Tibial nerve (tissue), 4 donors: ENCODE results near the gene CCL24. TPM values are rescaled to one million over a fixed set of nuclear protein-coding genes. Genes with fewer than 3 reads are reported as not detected.
"Not testable (repeated sequence)": the region's sequence is repeated elsewhere in the genome, so short reads cannot be mapped to it uniquely, and the experiment has no call there.

Experiments used
- DNase-seq, 2 donors: peaks; one replicate each; pipeline ENCODE4 v3.0.0-alpha.2; 2019; ENCODE audit warnings: low spot score in 2 of 2
- H3K27ac ChIP-seq, 4 donors: fragments of 200-600 bp; sonication (generic) in 3 of 4; one replicate each; pipeline ENCODE4 v1.5.1; 2017 to 2019; ENCODE audit warnings: mild to moderate bottlenecking in 1 of 4
- H3K27me3 ChIP-seq, 2 donors: fragments of 200-600 bp; sonication (generic) in 1 of 2; one replicate each; pipeline versions ENCODE4 v1.5.1 to v1.6.0; 2017 to 2019
- H3K36me3 ChIP-seq, 3 donors: fragments of 200-600 bp; sonication (generic); one replicate each; pipeline ENCODE4 v1.5.1; 2018 to 2019
- H3K4me1 ChIP-seq, 4 donors: fragments of 200-600 bp; sonication (generic) in 3 of 4; one replicate each; pipeline ENCODE4 v1.5.1; 2017 to 2019
- H3K4me3 ChIP-seq, 4 donors: fragments of 200-600 bp; sonication (generic) in 3 of 4; one replicate each; pipeline ENCODE4 v1.5.1; 2017 to 2019; ENCODE audit warnings: mild to moderate bottlenecking in 1 of 4, moderate library complexity in 1 of 4
- H3K9me3 ChIP-seq, 4 donors: fragments of 200-600 bp; sonication (generic) in 3 of 4; one replicate each; pipeline ENCODE4 v1.5.1; 2017 to 2019
- EP300 ChIP-seq, 2 donors: sonication (generic); formaldehyde crosslinking; IDR thresholded peaks; one replicate each; pipeline ENCODE4 v1.6.1; 2017; ENCODE audit warnings: antibody characterized with exemption in 2 of 2, mild to moderate bottlenecking in 1 of 2
- POLR2A ChIP-seq, 2 donors: fragments of 450-650 bp; IDR thresholded peaks; one replicate each; pipeline ENCODE4 v1.6.1; 2017; ENCODE audit warnings: antibody characterized with exemption in 2 of 2, mild to moderate bottlenecking in 2 of 2, moderate library complexity in 2 of 2
- WGBS, 2 donors: methylation state at CpG; one replicate each; pipeline ENCODE4 v1.1.5; 2018; 5-methylcytosine and 5-hydroxymethylcytosine counted together
- total RNA-seq, 4 donors: library from RNA; depleted of rRNA; stranded (reverse); fragments of >200 nt; gene quantifications; one replicate each; pipeline ENCODE4 v1.1.0, GENCODE V29; 2016
- TF ChIP-seq, protein P1 (sequence below), 5 experiments: fragments of 200-600 bp in 3 of 5; fragments of 450-650 bp in 2 of 5; sonication (generic) in 3 of 5; IDR thresholded peaks; one replicate each; pipeline ENCODE4 v1.5.1; 2016 to 2019; ENCODE audit warnings: antibody characterized with exemption in 5 of 5, mild to moderate bottlenecking in 3 of 5, moderate library complexity in 2 of 5

The CCL24 gene
- total RNA-seq, 4 donors from 2014 or later = not detected

DNA sequence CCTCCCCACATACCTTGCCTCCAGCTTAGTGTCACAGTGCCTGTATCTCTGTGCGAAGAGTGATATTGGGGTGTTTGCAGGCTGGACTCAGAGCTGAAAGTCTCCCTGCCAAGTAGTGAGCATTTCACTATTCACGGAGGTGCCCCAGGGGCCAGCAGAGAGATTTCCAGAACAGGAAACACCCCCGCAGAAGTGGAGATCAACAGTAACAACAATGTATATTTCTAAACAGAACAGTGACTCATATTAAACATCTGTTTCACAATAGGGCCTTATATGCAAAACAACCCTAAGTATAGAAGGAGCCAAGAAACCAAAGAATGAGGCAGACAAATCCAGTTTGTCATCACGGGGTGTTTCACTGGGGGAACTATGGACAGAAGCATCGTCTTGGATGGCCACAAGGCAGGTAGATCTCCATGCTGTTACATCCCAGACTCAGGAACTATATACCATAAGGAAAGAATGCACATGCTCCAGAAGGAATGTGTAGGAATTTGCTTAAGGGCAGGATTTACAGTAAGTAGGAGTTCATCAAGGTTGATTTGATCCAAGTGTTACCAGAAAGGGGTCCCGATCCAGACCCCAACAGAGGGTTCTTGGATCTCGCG is 29.3 kb upstream of the CCL24 start:
- H3K27ac ChIP-seq = peak overlapping the region in 3 of 4 donors; percentile 43 to 83 (median 52)
- no peaks in the 10 kb centered on the region for H3K27me3 ChIP-seq
- peak in 1 of 2 donors; percentile 75 for TF ChIP-seq EP300 (IDR thresholded peaks at IDR 0.05)
- TF ChIP-seq, protein P1, sequence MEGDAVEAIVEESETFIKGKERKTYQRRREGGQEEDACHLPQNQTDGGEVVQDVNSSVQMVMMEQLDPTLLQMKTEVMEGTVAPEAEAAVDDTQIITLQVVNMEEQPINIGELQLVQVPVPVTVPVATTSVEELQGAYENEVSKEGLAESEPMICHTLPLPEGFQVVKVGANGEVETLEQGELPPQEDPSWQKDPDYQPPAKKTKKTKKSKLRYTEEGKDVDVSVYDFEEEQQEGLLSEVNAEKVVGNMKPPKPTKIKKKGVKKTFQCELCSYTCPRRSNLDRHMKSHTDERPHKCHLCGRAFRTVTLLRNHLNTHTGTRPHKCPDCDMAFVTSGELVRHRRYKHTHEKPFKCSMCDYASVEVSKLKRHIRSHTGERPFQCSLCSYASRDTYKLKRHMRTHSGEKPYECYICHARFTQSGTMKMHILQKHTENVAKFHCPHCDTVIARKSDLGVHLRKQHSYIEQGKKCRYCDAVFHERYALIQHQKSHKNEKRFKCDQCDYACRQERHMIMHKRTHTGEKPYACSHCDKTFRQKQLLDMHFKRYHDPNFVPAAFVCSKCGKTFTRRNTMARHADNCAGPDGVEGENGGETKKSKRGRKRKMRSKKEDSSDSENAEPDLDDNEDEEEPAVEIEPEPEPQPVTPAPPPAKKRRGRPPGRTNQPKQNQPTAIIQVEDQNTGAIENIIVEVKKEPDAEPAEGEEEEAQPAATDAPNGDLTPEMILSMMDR (IDR thresholded peaks at IDR 0.05) = no peak
- no peak for TF ChIP-seq POLR2A (IDR thresholded peaks at IDR 0.05)
- peak in 1 of 2 donors; percentile 30 for DNase-seq
- no peaks in the 10 kb centered on the region for H3K9me3 ChIP-seq
- 32 to 34% methylated on average over 8 of the region's 8 CpGs for WGBS, 2 donors
- H3K36me3 ChIP-seq = no peaks in the 10 kb centered on the region
- H3K4me3 ChIP-seq = no peak overlapping the region
- H3K4me1 ChIP-seq = peaks cover 0 to 15% (median 11%) of the 10 kb centered on the region in 4 donors

DNA sequence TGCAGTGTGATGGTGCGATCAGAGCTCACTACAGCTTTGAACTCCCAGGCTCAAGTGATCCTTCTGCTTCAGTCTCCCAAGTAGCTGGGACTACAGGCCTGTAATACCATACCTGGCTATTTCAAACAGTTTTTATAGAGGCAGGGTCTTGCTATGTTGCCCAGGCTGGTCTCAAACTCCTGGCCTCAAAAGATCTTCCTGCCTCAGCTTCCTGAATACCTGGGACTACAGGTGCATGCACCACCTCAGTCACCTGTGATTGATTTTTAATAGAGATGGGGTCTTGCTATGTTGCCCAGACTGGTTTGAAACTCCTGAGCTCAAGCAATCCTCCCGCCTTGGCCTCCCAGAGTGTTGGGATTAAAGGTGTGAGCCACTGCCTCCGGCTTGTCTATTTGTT is 26.4 kb upstream of the CCL24 start:
- peaks cover 0 to 15% (median 11%) of the 10 kb centered on the region in 4 donors for H3K4me1 ChIP-seq
- TF ChIP-seq POLR2A (IDR thresholded peaks at IDR 0.05) (no peak), EP300 (IDR thresholded peaks at IDR 0.05) (no peak)
- TF ChIP-seq, protein P1 (IDR thresholded peaks at IDR 0.05) = no peak
- no peak for DNase-seq
- no peaks in the 10 kb centered on the region for H3K36me3 ChIP-seq
- 94 to 98% methylated on average over 3 of the region's 3 CpGs for WGBS, 2 donors
- H3K27me3 ChIP-seq = no peaks in the 10 kb centered on the region
- H3K4me3 ChIP-seq = no peak overlapping the region
- H3K9me3 ChIP-seq = no peaks in the 10 kb centered on the region
- H3K27ac ChIP-seq = no peak overlapping the region

GRCh38 chr7:75838281-75838930 is 24.8 kb upstream of the CCL24 start:
- H3K4me1 ChIP-seq = peaks cover 0 to 14% (median 11%) of the 10 kb centered on the region in 4 donors
- not testable (repeated sequence) for H3K9me3 ChIP-seq, H3K27ac ChIP-seq, H3K4me3 ChIP-seq, DNase-seq, H3K27me3 ChIP-seq, H3K36me3 ChIP-seq
- WGBS, 2 donors = 77 to 80% methylated on average over 14 of the region's 14 CpGs

GRCh38 chr7:75836798-75837197 is 23.2 kb upstream of the CCL24 start:
- Histone ChIP-seq H3K4me3 (no peak overlapping the region), H3K9me3 (no peaks in the 10 kb centered on the region), H3K27me3 (no peaks in the 10 kb centered on the region), H3K27ac (no peak overlapping the region), H3K36me3 (no peaks in the 10 kb centered on the region), H3K4me1 (no peaks in the 10 kb centered on the region)
- WGBS, 2 donors = 93 to 95% methylated on average over 7 of the region's 7 CpGs
- no peak for DNase-seq
- TF ChIP-seq POLR2A (IDR thresholded peaks at IDR 0.05) (no peak), EP300 (IDR thresholded peaks at IDR 0.05) (no peak)
- TF ChIP-seq, protein P1 (IDR thresholded peaks at IDR 0.05) = no peak

GRCh38 chr7:75835688-75836285 is 22.2 kb upstream of the CCL24 start:
- no peak overlapping the region for H3K27ac ChIP-seq
- H3K9me3 ChIP-seq = no peaks in the 10 kb centered on the region
- H3K36me3 ChIP-seq = no peaks in the 10 kb centered on the region
- H3K27me3 ChIP-seq = no peaks in the 10 kb centered on the region
- no peak for DNase-seq
- H3K4me1 ChIP-seq = no peaks in the 10 kb centered on the region
- no peak overlapping the region for H3K4me3 ChIP-seq
- TF ChIP-seq POLR2A (IDR thresholded peaks at IDR 0.05) = no peak
- no peak for TF ChIP-seq EP300 (IDR thresholded peaks at IDR 0.05)
- TF ChIP-seq, protein P1 (IDR thresholded peaks at IDR 0.05) = no peak
- WGBS, 2 donors = 89 to 90% methylated on average over 29 of the region's 29 CpGs

DNA sequence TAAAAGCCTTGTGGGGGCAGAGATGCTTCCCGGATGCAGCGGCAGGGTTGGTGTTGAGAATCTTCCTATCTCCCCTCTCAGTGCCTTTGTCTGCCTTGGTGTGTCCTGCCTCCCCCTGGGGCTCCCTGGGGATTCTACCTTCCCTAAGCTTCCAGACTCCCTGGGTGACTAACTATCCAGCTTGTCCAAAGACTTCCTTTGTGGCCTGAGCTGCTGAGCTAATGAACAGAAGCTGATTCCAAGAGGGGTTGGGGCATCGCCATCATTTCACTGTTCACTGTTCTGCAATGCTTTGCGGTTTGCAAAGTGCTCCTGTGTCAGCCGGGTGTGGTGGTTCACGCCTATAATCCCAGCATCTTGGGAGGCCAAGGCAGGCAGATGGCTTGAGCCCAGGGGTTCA is 20.1 kb upstream of the CCL24 start:
- 75 to 90% methylated on average over 6 of the region's 6 CpGs for WGBS, 2 donors
- not testable (repeated sequence) for H3K27ac ChIP-seq, H3K36me3 ChIP-seq, DNase-seq, H3K4me1 ChIP-seq, H3K9me3 ChIP-seq, H3K27me3 ChIP-seq, H3K4me3 ChIP-seq
